Ishikawa (cell line): Measurements from ENCODE around the gene SMIM29.

ENCODE experiments used
- CEBPB ChIP-seq: IDR thresholded peaks from 2 replicates; pipeline ENCODE4 v1.6.1; 2012
- NFIC ChIP-seq: IDR thresholded peaks from 2 replicates; pipeline ENCODE4 v1.6.1; 2012
- RAD21 ChIP-seq: IDR thresholded peaks from 2 replicates; pipeline ENCODE4 v1.6.1; 2012; ENCODE audit warnings: low read depth
- REST ChIP-seq: IDR thresholded peaks from 2 replicates; pipeline ENCODE4 v1.6.1; 2012; ENCODE audit warnings: low read depth, mild to moderate bottlenecking

DNA sequence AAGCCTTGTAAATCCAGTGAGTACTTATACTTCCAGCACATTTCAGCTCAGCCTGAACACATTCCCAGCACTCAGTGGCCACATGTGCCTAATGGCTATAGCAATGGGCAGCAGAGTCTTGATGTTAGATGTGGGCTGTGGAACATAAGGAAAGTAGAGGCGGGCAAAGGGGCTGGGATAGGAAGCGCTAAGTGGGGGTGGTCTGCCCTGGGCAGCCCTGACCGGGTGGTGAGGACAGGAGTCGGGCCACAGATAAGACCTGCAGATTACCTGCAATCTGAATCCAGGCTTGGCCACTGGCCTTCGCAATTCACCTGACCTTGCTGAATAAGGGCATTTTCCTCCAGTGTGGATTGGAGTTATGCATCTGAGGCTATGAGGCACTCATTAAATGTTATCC is 23.3 kb downstream of the SMIM29 start:
- TF ChIP-seq REST (no peak), NFIC (no peak), CEBPB (no peak), RAD21 (no peak)
